HUES64 (cell line): Measurements from ENCODE around the gene CDH23.

Source experiments
- H3K27ac ChIP-seq: 2 replicates; pipeline ENCODE4 v1.7.0; 2013; ENCODE audit warnings: low read depth, low read length, inconsistent platforms
- H3K27me3 ChIP-seq: 2 replicates; pipeline ENCODE4 v1.6.1; 2013; ENCODE audit warnings: mild to moderate bottlenecking, low read length; ENCODE audit not compliant: insufficient read depth
- H3K36me3 ChIP-seq: 2 replicates; pipeline ENCODE4 v1.6.1; 2013; ENCODE audit warnings: mild to moderate bottlenecking, low read length; ENCODE audit not compliant: insufficient read depth
- H3K4me1 ChIP-seq: 2 replicates; pipeline ENCODE4 v1.6.1; 2013; ENCODE audit warnings: mild to moderate bottlenecking, low read length, moderate library complexity; ENCODE audit not compliant: insufficient read depth
- H3K4me3 ChIP-seq: 2 replicates; pipeline ENCODE4 v1.5.1; 2013; ENCODE audit warnings: mild to moderate bottlenecking, low read length, moderate library complexity
- H3K9ac ChIP-seq: 2 replicates; pipeline ENCODE4 v1.6.1; 2013; ENCODE audit warnings: mild to moderate bottlenecking, low read depth, low read length
- H3K9me3 ChIP-seq: 2 replicates; pipeline ENCODE4 v1.6.1; 2013; ENCODE audit warnings: low read depth, low read length; ENCODE audit not compliant: insufficient read depth
- WGBS: fragments of 150-250, 120-280 bp; methylation state at CpG from one replicate; pipeline ENCODE4 v1.1.7; 2013; ENCODE audit warnings: missing lambda C conversion rate; 5-methylcytosine and 5-hydroxymethylcytosine counted together

CDH23 gene

DNA sequence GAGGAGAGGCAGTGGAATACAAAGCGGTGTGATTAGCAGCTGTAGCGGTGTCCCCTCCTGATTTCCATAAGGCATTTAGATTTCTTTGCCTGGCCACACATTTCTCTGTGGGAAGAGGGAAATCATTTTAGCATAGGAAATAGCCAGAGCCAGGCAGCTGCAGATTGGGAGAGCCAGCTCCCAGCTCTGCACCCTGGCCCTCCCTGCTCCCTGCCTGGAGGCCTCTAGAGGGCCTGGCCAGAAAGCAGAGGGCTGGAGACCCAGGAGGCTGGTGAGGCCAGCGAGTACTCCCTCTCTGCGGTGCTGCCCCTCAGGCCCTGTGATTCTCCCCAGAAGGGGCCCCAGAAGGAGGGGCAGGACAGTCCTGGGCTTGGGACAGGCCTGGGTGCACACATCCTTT is 237.2 kb downstream of the CDH23 start:
- Histone ChIP-seq H3K4me1 (peaks cover 67% of the 10 kb centered on the region), H3K27me3 (peaks cover 30% of the 10 kb centered on the region), H3K9me3 (no peaks in the 10 kb centered on the region), H3K9ac (no peak overlapping the region), H3K27ac (no peak overlapping the region), H3K36me3 (no peaks in the 10 kb centered on the region), H3K4me3 (no peak overlapping the region)
- WGBS, result 32% methylated on average over 4 of the region's 4 CpGs

DNA sequence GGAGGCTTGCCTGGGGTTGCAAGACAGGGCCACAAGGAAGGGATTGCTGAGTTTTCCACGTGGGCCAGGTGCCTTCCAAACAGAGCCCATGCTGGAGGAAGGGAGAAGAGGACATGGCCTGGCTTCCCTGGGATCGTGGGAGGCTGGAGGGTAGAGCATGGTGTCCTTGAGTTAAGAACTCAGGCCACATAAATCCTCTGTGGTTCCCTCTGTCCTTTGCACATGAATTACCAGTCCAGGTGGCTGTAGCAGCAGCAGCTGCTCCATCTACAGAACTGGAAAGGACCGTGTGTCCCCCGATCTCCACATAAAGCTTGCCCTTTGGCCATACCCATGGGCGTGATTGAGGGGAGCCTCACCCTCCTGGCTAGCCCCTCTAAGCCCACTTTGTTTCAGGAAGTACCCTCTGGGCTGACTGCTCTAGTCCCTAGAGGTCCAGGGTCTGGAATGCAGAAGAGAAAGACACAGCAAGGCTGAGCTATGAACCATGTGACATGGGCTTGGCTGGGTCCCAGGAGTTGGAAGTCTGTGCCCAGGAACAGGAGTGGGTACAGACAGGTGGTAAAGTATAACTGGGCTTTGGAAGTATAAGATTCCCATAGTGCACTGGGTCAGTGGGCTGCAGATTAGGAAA is 237.9 kb downstream of the CDH23 start:
- H3K9ac ChIP-seq, result no peak overlapping the region
- 61% methylated on average over 5 of the region's 5 CpGs for WGBS
- peaks cover 60% of the 10 kb centered on the region for H3K4me1 ChIP-seq
- H3K27ac ChIP-seq, result no peak overlapping the region
- H3K36me3 ChIP-seq, result no peaks in the 10 kb centered on the region
- H3K4me3 ChIP-seq, result no peak overlapping the region
- peaks cover 30% of the 10 kb centered on the region for H3K27me3 ChIP-seq
- no peaks in the 10 kb centered on the region for H3K9me3 ChIP-seq

DNA sequence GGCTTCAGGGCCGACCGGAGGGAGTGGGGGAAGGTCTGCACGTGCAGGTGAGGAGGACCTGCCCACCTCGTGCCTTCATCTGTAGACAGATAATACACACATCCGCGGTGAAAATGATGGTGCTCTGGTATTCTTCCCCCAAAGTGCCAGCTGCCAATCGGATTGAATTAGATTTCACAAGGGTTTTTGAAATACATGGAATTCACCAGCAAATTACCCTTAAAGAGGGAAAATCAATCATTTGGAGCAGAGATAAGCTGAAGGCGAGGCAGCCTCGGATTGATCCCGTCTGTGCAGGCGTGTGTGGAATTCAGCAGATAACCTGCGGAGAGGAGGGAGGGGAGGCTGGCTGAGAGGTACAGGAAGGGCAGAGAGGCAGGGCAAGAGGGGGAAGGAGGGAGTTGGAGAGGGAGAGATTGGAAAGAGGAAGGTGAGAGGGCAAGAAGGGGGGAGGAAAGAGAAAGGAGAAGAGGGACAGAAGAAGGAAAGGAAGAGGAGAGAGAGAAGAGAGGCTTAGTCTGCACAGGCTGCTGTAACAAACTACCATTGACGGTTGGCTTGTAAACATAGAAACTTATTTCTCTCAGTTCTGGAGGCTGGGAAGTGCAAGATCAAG is 238.6 kb downstream of the CDH23 start:
- Histone ChIP-seq H3K27me3 (peaks cover 30% of the 10 kb centered on the region), H3K9ac (no peak overlapping the region), H3K4me1 (peaks cover 57% of the 10 kb centered on the region), H3K36me3 (no peaks in the 10 kb centered on the region), H3K27ac (no peak overlapping the region), H3K9me3 (no peaks in the 10 kb centered on the region), H3K4me3 (no peak overlapping the region)
- WGBS, result 38% methylated on average over 13 of the region's 13 CpGs

DNA sequence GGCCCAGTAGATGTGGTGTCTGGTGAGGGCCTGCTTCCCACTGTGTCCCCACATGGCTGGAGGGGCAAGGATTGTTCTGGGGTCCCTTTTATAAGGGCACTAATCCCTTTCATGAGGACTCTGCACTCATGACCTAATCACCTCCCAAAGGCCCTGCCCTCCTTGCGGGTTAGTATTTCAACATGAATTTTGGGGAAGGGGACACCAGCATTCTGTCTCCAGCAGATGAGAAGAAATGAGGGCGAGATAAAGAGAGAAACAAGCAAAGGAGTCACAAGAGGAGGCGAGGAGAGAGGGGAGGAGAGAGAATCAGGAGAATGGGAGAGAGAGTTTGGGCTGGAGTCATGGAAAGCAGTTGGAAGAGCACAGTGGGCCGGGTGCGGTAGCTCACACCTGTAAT is 239.1 kb downstream of the CDH23 start:
- no peak overlapping the region for H3K9ac ChIP-seq
- H3K4me1 ChIP-seq, result peaks cover 55% of the 10 kb centered on the region
- no peaks in the 10 kb centered on the region for H3K9me3 ChIP-seq
- no peak overlapping the region for H3K27ac ChIP-seq
- 86% methylated on average over 5 of the region's 5 CpGs for WGBS
- no peaks in the 10 kb centered on the region for H3K36me3 ChIP-seq
- H3K27me3 ChIP-seq, result peaks cover 30% of the 10 kb centered on the region
- H3K4me3 ChIP-seq, result no peak overlapping the region

DNA sequence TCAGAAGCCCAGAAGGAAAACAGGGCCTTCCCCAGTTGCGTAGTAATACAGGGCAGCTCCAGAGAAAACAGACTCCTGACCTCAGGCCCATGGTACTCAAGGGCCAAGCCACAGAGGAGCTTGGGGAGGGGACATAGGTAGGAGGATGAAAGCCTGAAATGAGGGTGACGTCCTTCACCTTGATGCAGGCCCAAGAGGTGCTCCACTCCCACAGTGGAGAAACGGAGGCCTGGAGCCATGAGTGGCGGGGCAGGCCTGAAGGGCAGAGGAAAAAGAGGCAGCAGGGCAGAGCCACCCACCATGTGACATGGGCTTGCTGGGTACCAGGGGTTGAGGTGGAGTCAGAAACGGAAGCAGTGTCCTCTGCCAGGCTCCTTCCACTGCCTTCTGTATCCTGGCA is 239.9 kb downstream of the CDH23 start:
- H3K27ac ChIP-seq, result no peak overlapping the region
- no peaks in the 10 kb centered on the region for H3K36me3 ChIP-seq
- no peak overlapping the region for H3K4me3 ChIP-seq
- peaks cover 59% of the 10 kb centered on the region for H3K4me1 ChIP-seq
- H3K27me3 ChIP-seq, result peaks cover 30% of the 10 kb centered on the region
- H3K9ac ChIP-seq, result no peak overlapping the region
- WGBS, result 82% methylated on average over 5 of the region's 5 CpGs
- H3K9me3 ChIP-seq, result no peaks in the 10 kb centered on the region

DNA sequence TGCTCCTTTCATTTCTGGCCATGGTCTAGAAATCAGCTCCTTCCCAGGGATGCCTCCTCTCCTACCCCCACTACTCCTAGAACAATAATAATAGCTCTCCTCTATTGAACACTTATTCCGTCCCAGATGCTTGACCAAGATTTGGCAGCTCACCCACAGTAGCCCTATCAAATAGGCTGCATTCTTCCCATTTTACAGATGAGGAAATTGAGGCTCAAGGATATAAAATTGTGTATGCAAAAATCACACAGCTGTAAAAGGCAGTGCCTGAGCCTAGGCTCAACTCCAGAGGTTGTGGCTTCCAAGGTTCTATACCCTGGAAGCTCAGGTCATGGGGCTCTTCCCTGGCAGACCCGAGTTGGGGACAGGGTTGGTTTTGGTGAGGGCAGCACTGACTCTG is 240.6 kb downstream of the CDH23 start:
- Histone ChIP-seq H3K4me3 (no peak overlapping the region), H3K27me3 (peaks cover 30% of the 10 kb centered on the region), H3K9me3 (no peaks in the 10 kb centered on the region), H3K4me1 (peaks cover 52% of the 10 kb centered on the region), H3K27ac (no peak overlapping the region), H3K36me3 (no peaks in the 10 kb centered on the region), H3K9ac (no peak overlapping the region)
- 90% methylated on average over 2 of the region's 2 CpGs for WGBS

DNA sequence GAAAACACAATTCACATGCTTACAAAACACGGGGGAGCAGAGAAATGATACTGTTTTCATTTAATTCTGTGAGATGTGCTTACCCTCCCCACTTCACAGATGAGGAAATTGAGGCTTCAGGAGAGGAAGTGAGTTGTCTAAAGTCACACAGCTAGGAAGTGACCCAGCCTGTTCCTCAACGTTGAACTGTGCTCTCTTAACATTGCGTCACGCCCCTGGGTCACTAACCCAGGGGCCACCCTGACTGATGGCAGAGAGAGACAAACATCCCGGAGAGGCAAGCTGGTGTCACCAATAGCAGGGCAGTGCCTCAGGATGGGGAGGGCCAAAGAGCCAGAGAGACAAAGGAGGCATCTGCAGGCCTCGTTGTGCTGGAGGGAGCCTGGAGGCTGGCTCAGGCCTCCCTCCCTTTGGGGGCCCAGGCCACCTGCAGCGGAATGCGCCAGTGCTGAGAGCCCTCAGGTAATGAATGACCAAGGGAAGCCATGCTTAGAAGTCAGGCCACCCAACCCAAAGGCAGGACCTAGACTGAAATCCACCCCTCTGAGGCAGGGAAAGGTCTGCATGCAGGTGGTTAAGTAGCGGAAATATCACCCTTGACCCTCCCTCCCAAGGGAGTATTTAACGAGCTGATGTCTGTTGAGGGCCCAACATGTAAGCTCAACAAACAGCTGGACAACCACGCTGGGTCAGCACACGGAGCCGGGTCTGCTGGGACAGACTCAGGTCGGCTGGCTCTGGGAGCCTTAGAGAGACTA is 241.5 kb downstream of the CDH23 start:
- no peak overlapping the region for H3K9ac ChIP-seq
- H3K27me3 ChIP-seq, result peaks cover 22% of the 10 kb centered on the region
- H3K27ac ChIP-seq, result peak overlapping the region; percentile 50; the same call in 1 of the 2 replicates
- H3K4me1 ChIP-seq, result peaks cover 44% of the 10 kb centered on the region
- 51% methylated on average over 14 of the region's 14 CpGs for WGBS
- H3K36me3 ChIP-seq, result no peaks in the 10 kb centered on the region
- H3K9me3 ChIP-seq, result no peaks in the 10 kb centered on the region
- no peak overlapping the region for H3K4me3 ChIP-seq

DNA sequence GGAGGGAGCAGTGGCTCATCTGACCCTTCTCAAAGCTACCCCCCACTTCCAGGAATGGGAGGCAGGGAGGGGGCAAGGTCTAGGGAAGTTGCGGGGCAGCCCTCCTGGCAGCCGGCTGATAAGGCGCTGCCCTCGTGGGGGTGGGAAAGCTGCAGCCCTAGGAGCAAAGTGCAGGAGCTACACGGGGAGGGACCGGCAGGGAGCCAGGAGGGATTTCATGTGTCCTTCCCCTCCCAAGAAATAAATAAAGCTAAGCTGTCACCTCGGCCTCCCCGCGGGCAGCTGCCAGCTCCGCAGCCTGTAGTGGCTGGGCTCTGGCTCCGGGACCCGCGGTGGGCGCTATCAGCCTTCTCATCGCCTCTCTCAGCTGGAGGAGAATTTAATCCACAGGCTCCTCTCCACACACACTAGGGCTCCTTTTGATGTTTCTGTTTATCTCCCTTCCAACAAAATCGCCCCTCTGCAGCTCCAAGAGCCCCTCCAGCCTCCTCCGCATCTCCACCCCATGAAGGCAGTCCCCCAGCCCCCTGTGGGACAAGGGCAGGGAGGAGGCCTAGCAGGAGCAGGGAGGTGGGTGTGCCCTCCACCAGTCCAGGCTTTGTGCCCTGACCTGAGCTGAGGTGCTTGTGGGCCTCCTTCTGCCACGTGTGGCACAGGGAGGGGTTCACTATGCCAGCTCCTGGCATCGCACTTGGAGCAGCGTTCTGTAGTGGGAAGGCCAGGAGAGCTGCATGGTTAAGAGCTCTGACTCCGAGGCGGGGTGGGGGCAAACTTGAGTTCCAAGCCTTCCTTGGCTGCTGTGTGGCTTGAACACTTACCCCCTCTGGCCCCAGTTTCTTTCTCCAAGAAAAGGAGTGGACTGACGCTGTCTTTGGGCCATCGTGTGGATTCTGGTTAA is 242.4 kb downstream of the CDH23 start:
- Histone ChIP-seq H3K4me1 (peaks cover 38% of the 10 kb centered on the region), H3K27me3 (peaks cover 18% of the 10 kb centered on the region), H3K9me3 (no peaks in the 10 kb centered on the region), H3K36me3 (no peaks in the 10 kb centered on the region), H3K9ac (no peak overlapping the region), H3K27ac (peak overlapping the region; percentile 50; the same call in 1 of the 2 replicates), H3K4me3 (no peak overlapping the region)
- WGBS, result 44% methylated on average over 24 of the region's 24 CpGs

DNA sequence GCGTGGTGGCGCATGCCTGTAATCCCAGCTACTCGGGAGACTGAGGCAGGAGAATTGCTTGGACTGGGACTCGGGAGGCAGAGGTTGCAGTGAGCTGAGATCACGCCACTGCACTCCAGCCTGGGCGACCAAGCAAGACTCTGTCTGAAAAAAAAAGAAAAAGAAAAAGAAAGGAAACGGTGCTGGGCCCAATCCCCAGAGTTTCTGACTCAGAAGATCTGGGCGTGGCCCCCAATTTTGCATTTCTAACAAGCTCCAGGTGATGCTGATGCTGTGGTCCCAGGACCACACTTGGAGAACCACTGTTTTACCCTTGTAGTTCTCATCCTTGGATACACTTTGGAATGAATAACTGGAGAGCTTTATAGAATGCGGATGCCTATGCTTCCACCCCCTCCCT is 243.9 kb downstream of the CDH23 start:
- 84% methylated on average over 9 of the region's 9 CpGs for WGBS
- no peak overlapping the region for H3K9ac ChIP-seq
- H3K27ac ChIP-seq, result no peak overlapping the region
- no peak overlapping the region for H3K4me3 ChIP-seq
- H3K9me3 ChIP-seq, result no peaks in the 10 kb centered on the region
- peaks cover 2% of the 10 kb centered on the region for H3K27me3 ChIP-seq
- H3K36me3 ChIP-seq, result no peaks in the 10 kb centered on the region
- peaks cover 23% of the 10 kb centered on the region for H3K4me1 ChIP-seq

DNA sequence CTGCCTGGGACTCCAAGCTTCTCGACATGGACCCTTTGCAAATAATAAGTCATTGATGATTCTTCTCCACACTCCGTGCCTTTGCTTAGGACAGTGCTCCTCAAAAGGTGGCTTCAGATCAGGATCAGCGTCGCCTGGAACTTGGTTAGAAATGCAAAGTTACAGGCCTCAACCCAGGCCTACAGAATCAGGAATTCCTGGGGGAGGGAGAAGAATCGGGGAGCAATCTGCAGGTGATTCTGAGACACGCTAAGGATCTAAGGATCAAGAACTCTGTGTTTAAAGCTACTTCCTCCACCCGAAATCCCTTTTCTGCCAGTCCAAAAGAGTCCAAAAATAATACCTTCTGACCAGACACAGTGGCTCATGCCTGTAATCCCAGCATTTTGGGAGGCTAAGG is 244.7 kb downstream of the CDH23 start:
- no peak overlapping the region for H3K4me3 ChIP-seq
- 75% methylated on average over 7 of the region's 7 CpGs for WGBS
- H3K27ac ChIP-seq, result no peak overlapping the region
- H3K36me3 ChIP-seq, result no peaks in the 10 kb centered on the region
- H3K9ac ChIP-seq, result no peak overlapping the region
- H3K4me1 ChIP-seq, result peaks cover 19% of the 10 kb centered on the region
- H3K27me3 ChIP-seq, result no peaks in the 10 kb centered on the region; the same call in 1 of the 2 replicates
- no peaks in the 10 kb centered on the region for H3K9me3 ChIP-seq
